Measurements from ENCODE around the gene RPRML.

GRCh38 chr17:46952115-46952514 is 26.9 kb downstream of the RPRML start:
- no peak for TF ChIP-seq POLR2A (IDR thresholded peaks at IDR 0.05)
- TF ChIP-seq EP300 (IDR thresholded peaks at IDR 0.05) = no peak
- TF ChIP-seq CTCF (IDR thresholded peaks at IDR 0.05) = no peak

Measured in suprapubic skin (tissue), 3 donors.